GM19328 (cell line): ENCODE results near the gene TAF4B.
"Not testable (repeated sequence)": the region's sequence is repeated elsewhere in the genome, so short reads cannot be mapped to it uniquely, and the experiment has no call there.

Source experiments
- ATAC-seq: cut with Tn5 transposase; IDR thresholded peaks from one replicate; pipeline ENCODE4 v1.9.1; 2021; ENCODE audit warnings: mild to moderate bottlenecking, moderate library complexity; ENCODE audit not compliant: unreplicated experiment

TAF4B gene, protein sequence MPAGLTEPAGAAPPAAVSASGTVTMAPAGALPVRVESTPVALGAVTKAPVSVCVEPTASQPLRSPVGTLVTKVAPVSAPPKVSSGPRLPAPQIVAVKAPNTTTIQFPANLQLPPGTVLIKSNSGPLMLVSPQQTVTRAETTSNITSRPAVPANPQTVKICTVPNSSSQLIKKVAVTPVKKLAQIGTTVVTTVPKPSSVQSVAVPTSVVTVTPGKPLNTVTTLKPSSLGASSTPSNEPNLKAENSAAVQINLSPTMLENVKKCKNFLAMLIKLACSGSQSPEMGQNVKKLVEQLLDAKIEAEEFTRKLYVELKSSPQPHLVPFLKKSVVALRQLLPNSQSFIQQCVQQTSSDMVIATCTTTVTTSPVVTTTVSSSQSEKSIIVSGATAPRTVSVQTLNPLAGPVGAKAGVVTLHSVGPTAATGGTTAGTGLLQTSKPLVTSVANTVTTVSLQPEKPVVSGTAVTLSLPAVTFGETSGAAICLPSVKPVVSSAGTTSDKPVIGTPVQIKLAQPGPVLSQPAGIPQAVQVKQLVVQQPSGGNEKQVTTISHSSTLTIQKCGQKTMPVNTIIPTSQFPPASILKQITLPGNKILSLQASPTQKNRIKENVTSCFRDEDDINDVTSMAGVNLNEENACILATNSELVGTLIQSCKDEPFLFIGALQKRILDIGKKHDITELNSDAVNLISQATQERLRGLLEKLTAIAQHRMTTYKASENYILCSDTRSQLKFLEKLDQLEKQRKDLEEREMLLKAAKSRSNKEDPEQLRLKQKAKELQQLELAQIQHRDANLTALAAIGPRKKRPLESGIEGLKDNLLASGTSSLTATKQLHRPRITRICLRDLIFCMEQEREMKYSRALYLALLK

DNA sequence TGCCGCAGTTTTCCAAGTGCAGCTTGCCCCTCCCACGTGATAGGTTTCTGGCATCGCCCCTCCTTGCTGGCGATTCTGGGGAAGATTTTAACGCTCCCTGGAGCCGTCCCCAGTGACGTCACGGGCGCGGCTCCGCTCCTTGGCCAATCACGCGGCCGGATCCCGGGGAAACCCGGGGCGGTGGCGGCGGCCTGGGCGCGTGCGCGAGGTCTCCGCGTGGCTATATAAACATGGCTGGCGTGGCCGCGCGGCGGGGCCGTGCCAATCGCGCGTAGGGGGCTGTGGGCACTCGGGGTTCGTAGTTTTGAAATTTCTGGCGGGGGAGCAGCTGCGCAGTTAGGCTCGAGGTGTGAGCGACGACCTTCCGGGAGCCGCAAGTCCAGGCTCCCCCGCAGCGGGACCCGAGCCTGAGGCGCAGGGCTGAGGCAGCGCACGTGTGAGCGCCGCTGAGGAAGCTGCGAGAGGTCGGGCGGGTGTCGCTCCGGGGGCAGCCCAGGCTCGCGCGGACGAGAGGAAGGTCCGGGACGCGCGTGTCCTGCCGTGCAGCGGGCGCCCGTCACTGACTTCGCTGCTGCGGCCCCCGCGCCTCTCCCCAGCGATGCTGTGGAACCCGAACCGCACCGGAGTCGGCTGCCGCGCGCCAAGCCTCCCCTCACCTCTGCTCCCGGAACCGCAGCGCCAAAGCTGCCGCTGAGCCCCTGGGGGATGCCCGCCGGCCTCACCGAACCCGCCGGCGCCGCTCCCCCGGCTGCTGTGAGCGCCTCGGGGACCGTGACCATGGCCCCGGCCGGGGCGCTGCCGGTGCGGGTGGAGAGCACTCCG lies at the start of gene TAF4B:
TSS of gene TAF4B (plus strand) at position 217 of the 822 bp plus-strand sequence. CDS start at position 706, 489 bp downstream.
- peak; percentile 89 for ATAC-seq

DNA sequence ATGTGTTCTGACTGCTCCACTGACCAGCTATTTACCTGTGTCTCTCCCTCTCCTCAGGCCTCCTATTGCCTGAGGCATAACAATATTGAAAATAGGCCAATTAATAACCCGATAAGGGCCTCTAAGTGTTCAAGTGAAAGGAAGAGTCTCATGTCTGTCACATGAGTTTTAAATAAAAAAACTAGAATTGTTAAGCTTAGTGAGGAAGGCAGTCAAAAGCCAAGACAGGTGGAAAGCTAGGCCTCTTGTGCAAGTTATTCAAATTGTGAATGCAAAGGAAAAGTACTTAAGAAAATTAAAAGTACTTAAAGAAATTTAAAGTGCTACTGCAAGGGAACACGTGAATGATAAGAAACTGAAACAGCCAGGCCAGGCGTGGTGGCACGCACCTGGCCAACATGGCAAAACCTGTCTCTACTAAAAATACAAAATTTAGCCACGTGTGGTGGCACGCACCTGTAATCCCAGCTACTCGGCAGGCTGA lies 44.9 kb upstream of the TAF4B start:
- ATAC-seq = peak; percentile 56

DNA sequence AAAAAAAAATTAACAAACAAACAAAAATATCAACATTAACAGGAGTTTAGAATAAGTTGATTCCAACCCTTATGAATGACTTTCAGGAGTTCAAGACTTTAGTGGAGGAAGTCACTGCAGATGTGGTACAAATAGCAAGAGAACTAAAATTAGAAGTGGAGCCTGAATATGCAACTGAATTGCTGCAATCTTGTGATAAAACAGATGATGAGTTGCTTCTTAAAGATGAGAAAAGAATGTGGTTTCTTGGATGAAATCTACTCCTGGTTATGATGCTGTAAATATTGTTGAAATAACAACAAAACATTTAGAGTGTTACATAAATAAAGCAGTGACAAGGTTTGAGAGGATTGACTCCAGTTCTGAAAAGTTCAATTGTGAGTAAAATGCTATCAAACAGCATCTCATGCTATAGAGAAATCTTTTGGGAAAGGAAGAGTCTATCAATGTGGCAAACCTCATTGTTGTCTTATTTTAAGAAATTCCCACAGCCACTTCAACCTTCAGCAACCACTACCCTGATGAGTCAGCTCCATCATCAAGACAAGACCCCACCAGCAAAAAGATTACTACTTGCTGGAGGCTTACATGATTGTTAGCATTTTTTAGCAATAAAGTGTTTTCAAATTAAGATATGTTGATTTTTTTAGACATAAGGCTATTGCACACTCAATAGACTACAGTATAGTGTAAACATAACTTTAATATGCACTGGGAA lies 42.7 kb upstream of the TAF4B start:
- no peak for ATAC-seq

DNA sequence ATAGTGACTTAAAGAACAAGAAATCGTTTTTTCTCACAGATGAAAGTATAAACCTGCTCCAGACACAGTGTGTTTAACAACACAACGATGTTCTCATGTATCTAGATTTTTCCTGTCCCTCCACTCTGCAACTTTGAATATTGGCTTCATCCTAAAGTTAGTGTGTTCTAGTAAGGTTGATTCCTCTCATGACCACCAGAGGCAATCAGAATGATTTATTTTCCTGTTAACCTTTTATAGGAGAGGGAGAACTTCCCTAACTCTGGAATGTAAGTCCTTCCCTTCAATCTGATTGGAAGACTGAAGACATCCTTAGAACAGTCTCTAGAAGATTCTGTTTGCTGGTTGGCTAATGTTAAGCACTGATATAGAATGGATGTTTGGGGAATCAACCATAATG lies 41.0 kb upstream of the TAF4B start:
- no peak for ATAC-seq

DNA sequence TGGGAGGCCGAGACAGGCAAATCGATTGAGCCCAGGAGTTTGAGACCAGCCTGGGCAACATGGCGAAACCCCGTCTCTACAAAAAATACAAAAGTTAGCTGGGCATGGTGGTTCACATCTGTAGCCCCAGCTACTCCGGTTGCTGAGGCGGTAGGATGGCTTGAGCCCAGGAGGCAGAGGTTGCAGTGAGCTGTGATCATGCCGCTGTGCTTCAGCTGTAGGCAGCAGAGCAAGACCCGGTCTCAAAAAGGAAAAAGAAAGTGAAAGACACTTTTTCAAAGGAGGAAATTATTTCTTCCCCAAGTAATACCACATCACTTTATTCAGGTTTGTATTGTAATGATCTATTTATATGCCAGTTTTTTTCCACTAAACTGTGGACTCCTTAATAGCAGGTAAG lies 35.7 kb upstream of the TAF4B start:
- ATAC-seq = peak; percentile 88

DNA sequence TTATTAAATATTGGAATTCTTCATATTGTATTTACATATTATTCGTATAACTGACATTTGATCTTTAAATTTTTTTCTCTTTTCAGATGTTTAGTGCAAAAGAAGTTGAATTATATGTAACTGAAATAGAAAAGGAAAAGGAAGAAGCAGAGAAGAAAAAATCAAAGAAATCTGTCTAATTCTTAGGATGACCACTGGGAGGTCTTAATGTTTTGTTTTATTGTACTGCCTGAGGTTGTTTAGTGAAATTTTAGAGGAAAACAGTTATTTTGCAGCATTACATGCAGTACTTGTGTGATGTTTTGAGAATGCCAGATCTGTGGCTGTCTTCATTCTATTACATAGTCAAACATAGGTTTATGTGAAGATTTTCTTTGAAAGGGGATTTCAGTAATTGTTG lies 34.0 kb upstream of the TAF4B start:
- no peak for ATAC-seq

DNA sequence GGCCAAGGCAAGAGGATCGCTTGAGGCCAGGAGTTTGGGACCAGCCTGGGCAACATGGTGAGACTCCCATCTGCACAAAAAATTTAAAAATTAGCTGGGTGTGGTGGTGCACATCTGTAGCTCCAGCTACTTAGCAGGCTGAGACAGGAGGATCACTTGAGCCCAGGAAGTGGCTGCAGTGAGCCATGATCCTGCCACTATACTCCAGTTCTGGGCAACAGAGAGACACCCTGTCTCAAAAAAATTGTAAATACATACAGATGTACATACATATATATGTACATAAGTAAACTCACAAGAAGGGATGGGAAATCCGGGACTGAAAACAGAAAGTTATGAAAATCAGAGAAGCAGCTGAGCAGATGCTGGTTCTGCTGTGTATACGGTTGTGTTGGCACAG lies 29.6 kb upstream of the TAF4B start:
- ATAC-seq = no peak

DNA sequence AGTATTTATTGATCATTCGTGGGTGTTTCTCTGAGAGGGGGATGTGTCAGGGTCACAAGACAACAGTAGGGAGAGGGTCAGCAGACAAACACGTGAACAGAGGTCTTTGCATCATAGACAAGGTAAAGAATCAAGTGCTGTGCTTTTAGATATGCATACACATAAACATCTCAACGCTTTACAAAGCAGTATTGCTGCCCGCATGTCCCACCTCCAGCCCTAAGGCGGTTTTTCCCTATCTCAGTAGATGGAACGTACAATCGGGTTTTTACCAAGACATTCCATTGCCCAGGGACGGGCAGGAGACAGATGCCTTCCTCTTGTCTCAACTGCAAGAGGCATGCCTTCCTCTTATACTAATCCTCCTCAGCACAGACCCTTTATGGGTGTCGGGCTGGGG lies 24.2 kb upstream of the TAF4B start:
- not testable (repeated sequence) for ATAC-seq

DNA sequence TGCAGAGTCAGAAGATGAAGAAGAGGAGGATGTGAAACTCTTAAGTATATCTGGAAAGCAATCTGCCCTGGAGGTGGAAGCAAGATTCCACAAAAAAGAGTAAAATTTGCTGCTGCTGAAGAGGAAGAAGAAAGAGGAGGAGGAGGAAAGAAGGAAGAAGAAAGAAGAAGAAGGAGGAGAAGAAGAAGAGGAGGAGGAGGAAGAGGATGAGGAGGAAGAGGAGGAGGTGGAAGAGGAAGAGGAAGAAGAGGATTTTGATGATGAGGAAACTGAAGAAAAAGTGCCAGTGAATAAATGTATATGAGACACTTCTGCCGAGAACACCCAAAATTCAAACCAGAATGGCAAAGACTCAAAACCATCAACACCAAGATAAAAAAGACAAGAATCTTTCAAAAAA lies 20.9 kb upstream of the TAF4B start:
- ATAC-seq = no peak

DNA sequence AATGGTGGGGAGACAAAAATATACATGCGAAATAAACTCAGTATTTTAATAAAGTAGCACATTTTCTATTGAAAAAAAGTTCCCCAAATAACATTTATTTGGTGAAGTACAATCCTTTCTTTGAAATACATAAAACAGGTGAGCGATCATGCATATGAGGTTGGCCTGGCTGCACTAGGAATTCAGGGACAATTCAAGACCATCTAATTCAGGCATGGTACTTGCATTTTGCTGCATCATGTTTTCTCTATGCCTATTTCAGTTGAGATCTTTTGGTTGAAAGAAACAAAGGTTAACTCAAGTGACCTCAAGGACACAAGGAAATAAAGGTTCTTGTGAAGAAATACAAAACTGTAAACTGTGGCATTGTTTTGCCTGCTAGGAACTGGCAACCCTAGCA lies 19.8 kb upstream of the TAF4B start:
- no peak for ATAC-seq

DNA sequence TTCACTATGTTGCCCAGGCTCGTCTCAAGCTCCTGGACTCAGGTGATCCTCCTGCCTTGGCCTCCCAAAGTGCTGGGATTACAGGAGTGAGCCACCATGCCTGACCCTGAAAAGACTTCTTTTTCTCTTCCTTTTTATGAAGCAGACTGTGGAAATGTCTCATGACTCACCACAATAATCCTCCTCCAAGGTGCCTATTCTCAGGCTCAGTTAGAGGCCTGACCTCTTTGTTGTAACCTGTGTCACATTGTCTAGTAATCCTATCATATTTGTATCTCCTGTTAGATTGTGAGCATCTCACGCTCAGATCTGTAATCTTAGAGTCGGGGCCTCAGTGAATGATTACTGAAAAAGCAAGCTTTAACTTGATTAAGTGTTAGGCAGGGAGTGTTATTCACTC lies 18.3 kb upstream of the TAF4B start:
- ATAC-seq = no peak

DNA sequence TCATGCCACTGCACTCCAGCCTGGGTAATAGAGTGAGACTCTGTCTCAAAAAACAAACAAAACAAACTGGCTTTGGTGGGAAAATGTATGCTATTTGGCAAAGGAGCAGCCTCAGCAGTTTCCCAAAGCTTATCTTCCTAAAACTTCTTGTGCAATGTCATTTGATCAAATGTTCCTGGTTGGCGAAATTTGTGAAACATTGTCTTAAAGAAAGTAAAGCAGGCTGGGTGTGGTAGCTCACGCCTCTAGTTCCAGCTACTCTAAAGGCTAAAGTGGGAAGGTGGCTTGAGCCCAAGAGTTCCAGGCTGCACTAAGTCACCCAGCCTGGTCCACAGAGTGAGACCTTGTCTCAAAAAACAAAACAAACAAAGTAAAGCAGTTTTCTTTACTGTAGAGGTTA lies 17.3 kb upstream of the TAF4B start:
- ATAC-seq = no peak

DNA sequence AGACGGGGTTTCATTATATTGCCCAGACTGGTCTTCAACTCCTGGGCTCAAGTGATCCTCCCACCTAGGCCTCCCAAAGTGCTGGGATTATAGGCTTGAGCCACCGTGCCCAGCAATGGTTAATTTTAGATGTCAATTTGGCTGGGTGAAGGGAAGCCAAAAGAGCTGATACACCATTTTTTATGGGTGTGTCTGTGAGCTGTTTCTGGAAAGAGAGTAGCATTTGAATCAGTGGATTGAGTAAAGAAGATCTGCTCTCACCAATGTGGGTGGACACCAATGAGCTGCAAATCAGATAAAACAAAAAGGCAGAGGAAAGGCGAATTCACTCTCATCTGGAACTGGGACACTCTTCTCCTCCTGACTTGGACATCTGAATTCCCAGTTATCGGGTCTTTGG lies 16.1 kb upstream of the TAF4B start:
- ATAC-seq = no peak

DNA sequence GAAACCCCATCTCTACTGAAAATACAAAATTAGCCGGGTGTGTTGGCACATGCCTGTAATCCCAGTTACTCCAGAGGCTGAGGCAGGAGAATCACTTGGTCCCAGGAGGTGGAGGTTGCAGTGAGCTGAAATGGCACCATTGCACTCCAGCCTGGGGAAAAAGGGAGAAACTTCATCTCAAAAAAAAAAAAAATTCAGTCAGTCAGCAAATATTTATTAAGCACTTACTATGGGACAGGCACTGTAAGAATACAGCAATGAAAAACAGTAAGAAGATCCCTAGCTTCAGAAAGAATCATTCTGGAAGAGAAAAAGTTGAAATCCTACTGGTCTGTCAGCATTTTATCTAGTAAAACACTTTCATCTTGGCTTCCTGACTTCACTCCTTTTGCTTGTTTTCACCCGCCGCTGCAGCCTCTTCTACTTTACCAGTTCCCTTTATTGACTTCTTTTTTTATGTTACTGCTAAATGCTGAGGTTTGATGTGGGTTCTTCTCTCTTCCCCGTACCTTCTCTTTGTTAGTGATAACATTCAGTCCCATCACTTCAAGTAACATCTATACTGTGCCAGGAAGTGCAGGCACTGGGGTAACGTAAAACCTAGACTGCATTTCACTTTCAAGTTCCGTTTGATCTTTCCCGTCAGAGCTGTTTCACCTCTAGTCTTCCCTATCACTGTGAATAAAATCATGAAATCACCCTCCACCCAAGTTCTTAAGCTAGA lies 10.8 kb upstream of the TAF4B start:
- peak; percentile 87 for ATAC-seq

DNA sequence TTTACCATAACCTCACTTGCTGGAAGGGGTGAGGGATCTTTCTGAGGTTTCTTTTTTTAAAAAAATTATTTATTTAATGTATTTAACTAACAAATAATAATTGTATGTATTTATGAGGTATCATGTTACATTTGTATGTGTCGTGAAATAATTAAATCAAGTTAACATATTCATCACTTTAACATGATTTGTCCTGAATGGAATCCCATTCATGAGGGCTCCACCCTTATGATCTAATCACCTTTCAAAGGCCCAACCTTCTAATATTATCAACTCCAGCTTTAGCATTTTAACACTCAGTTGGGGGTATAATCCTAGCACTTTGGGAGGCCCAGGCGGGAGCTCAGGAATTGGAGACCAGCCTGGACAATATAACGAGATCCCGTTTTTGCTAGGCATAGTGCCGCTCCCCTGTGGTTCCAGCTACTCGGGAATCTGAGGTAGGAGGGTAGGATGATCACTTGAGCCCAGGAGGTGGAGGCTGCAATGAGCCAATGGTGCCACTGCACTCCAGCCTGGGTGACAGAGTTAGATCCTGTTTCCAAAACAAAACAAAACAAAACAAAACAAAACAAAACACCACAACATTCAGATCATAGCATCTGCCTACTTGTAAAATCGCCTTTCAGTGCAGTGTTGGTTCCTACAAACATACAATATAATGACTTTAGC lies 1.1 kb upstream of the TAF4B start:
- ATAC-seq = no peak

DNA sequence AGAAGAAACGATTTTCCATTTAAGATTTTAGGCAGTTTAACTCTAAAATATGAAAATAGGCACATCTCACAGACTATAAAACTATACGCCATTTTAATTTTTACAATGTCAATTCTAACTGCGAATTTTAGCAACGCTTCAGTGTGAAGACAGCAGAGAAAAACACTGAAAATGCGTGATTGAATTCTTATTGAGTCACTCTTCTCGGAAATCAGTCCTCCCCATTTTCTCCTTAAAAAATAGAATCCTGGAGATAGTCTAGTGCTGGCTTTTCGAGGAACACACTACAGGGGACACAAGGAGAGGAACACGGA lies 373 bp upstream of the TAF4B start:
- ATAC-seq = no peak

DNA sequence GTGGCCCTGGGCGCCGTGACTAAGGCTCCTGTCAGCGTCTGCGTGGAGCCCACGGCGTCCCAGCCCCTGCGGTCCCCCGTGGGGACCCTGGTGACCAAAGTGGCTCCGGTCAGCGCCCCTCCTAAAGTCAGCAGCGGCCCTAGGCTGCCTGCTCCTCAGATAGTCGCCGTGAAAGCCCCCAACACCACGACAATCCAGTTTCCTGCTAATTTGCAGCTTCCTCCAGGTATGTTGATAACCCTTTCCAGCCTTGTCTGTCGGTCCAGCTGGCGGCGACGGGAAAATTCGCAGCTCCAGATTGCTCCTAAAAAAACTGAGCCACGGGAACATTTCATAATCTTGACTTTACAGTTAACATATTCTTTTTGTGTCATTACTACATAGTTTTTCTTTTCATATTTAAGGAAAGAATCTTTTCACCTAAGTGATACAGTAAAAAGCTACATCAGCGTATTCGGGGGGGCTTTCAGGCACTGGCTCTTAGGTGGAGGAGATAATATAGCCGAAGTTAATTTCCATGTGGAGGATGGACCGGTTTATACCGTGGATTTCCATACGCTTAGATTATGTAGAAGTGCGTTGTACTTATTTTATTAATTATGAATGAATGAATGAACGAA lies 916 bp downstream of the TAF4B start:
- no peak for ATAC-seq

DNA sequence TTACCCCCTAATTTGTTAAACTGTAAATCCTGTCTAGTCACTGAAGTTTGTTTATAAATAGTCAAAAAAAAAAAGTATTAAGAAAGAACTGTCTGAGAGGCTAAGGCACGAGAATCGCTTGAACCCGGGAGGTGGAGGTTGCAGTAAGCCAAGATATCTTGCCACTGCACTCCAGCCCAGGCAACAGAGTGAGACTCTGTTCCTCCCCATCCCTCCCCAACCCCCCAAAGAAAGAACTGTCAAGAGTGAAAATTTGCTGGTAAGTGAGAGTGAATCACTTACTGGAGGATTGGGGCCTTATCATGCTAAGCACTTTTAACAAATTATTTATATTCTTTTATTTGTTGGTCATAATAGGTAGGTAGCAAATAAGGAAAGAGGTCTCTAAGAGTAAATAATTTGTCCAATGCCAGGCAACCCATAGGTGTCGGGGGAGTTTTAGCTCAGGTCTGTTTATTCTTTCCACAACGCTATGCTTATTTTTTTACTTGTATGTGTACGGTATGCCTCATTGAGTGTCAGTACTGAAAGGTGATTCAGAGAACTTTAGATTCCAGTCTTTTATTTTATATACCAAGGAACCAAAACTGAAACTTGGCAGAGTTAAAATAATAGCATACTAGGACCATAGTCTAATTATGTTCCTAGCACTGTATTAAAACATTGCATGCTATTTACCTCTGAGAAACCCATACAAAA lies 2.5 kb downstream of the TAF4B start:
- no peak for ATAC-seq
